ENCODE results near the gene FADS3.

GRCh38 chr11:61918938-61919704 is 27.8 kb upstream of the FADS3 start:
- no peak for TF ChIP-seq MAFK (IDR thresholded peaks at IDR 0.05; ENCODE audit: low read length)
- peak in 1 of 2 experiments; percentile 39; a peak in 1 of 4 replicates for TF ChIP-seq TBL1XR1 (IDR thresholded peaks at IDR 0.05; ENCODE audit: low read length in 2 of 2)
- TF ChIP-seq NFIC (IDR thresholded peaks at IDR 0.05), result no peak
- TF ChIP-seq ZNF24 (IDR thresholded peaks at IDR 0.05), result no peak
- TF ChIP-seq SMAD1 (IDR thresholded peaks at IDR 0.05; ENCODE audit: low read depth, low read length, partially characterized antibody), result no peak
- TF ChIP-seq EP300 (IDR thresholded peaks at IDR 0.05; ENCODE audit: low read length), result peak; percentile 29; the same call in 1 of the 2 replicates
- no peak for TF ChIP-seq FOS (IDR thresholded peaks at IDR 0.05; ENCODE audit: extremely low read depth, insufficient read length)
- TF ChIP-seq MAX (CRISPR knock-in tag; IDR thresholded peaks at IDR 0.05), result no peak
- no peak for TF ChIP-seq ZBTB43 (CRISPR knock-in tag; IDR thresholded peaks at IDR 0.05)

Data from K562 (cell line).